GM18867 (cell line): ENCODE data around the gene CYP51A1.
"Not testable (repeated sequence)": the region's sequence is repeated elsewhere in the genome, so short reads cannot be mapped to it uniquely, and the experiment has no call there.

ENCODE experiments used
- ATAC-seq: cut with Tn5 transposase; IDR thresholded peaks from one replicate; pipeline ENCODE4 v1.9.1; 2021; ENCODE audit warnings: mild to moderate bottlenecking, moderate library complexity; ENCODE audit not compliant: unreplicated experiment

CYP51A1 gene

DNA sequence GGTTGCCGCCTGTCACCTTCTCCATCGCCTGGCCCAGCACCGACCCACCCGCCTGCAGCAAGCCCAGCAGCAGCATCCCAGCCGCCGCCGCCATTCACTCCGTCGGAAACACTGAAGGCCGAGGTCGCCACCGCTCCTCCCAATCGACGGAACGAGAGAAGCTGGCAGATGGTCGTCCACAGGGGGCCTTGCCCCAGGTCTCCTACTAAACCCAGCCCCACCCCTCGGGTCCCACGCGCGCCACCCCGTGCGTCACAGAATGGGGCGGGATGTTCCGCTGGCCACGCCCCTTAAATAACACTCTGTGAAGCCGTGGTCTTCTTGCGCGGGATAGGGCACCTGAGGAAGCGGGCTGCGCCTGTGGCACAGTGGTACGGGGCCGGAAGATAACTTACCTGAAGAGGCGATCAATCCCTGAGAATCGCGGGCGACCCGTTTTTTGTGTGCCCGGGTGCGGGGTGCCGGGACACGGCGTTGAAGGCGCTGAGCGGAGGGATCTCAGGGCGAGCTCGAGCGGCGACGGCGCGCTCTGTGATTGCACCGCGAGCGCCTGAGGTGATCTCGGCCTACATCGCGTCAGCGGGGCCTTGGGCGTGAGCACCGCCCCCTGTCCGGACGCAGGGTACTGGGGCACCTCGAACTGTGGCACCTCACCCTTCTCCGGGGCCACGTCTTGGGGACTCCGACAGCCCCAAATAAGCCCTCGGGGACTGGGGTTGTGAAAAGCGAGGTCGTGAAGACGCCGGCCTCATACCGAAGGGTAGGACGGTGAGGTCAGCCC is at the start of gene CYP51A1:
Gene CYP51A1, minus strand, starts transcription at position 207 of the 781 bp plus-strand sequence. Its CDS starts 113 bp downstream, at position 94.
- ATAC-seq, result peak; percentile 90

DNA sequence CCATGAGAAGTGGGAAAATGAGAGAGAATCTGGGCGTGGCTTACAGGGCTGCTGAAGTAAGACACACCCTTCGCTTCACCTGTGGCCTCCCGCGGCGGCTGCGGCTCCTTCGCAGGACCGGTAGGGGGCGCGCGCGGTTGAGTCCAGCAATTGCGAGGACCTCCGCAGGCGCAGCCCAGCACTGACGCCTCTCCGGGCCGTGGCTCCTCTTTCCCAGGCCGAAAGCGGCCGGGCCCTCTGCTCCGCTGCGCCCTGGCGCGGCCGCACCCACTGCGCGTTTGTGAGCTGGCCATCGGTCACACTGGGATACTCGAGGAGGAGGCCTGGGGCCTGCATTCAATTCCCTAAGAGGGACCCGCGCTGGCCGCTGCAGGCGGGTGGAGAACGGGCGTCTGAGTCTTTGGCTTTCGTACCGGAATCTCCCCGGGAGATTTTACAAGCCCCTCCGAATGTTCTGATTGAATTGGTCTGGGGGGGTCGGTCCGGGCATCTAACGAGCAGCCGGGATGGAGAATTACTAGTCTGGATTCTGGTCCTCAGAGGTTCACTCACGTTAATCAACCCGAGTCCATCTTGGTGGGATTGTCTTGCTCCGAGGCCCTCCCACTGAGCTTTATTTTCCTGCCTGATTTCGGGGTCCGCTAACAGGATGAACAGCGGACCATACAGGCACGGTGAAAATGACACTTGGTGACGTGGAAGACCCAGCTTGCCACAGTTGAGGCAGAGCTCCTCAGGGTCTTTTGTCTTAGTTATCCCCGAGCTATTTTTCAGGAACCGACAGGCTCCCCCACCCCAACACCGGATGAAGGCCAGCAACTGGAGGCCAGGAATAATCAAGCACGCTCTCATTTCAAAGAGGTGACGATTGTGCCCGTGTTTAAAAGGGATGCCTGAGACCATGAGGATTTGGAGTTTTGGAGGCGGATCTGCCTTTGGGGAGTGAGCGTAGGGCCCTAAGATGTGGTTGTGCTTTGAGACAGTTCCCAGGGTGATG is 44.9 kb upstream of the CYP51A1 start, which contains the start of gene LRRD1:
Gene LRRD1, minus strand, starts transcription at position 215 of the 997 bp plus-strand sequence. CDS start 13,940 bp downstream, outside the sequence.
- peak; percentile 98 for ATAC-seq

DNA sequence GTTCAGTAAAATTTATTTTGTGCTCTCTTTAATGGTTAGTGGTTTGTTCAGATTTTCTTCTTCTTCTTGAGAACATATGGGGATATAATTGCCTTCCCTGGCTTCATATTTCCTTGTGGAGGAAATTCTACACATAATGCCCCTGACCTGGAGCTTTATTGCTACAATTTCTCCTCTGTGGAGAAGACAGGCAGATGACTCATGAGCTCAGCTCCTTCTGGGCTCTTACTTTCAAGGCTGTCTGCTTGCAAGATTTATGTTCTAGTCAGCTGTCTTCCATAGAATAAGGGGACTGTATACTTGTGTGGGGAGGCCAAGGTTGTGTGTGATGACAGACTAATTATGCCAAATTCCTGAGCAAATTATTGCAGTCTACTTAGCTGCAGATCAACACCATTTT is 43.1 kb upstream of the CYP51A1 start:
- ATAC-seq, result no peak

DNA sequence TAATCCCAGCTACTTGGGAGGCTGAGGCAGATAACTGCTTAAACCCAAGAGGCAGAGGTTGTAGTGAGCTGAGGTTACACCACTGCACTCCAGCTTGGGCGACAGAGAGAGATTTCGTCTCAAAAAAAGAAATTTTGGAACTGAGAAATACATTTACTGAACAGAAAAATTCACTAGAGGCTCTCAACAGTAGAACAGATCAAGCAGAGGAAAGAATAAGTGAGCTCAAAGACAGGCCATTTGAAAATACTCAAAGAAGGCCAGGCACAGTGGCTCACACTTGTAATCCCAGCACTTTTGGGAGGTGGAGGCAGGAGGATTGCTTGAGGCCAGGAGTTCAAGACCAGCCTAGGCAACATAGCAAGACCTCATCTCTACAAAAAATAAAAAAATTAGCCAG is 35.3 kb upstream of the CYP51A1 start:
- not testable (repeated sequence) for ATAC-seq

DNA sequence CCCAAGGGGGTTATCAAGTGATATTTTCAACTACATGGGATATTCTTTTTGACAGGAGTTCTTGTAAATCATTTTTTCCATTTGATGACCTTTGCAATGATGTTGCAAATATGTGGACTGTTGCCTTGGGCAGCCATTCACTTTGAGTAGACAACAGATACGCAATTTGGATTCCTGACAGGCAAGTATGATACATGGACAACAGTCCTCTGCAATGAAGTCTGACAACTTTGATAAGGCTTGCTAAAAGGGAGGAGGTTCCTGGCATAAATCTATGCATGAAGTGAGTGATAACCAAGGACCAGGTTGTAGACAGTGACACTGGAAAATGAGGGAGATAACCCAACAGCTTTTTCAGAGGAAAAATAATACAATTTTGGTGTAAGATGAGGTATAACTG is 27.0 kb upstream of the CYP51A1 start:
- no peak for ATAC-seq

DNA sequence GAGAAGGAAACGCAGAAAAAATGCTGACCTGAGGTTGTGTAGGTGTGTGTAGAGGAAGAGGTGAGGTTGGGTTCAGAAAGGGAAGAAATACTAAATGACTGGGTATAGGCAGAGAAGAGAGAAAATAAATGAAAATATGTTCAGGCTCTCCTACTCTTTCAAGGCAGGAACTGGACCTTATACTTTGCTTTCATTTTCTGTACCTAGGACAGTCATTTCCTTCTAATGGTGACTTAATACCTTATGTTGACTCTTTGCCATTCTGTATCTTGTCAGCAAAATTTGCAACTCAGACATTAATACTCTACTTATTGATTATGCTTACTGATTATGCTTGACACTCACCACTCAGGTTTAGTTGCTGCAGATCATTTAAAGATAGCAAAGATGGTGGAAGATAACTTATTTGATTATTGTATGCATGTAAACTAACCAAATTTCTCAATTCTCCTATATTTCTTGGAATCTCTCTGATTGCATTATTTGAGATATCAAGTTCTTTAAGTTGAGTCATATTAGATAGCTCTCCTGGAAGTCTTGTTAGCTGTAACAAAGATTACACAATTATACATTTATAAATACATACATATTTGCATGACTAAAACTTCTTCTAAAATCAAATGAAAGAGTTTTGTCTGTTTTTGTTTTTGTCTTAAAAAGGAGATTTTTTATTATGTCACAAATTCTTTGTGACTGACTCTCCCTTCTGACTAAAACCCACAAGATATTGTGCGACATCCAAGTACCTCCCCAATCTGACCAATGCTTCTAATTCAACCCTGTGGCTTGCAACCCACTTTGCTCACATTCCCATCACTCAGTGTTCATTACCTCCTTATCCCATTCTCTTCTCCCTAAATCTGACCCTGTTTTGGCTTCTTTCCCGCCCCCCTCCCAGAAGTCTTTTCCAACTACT is 24.6 kb upstream of the CYP51A1 start:
- peak; percentile 86 for ATAC-seq

DNA sequence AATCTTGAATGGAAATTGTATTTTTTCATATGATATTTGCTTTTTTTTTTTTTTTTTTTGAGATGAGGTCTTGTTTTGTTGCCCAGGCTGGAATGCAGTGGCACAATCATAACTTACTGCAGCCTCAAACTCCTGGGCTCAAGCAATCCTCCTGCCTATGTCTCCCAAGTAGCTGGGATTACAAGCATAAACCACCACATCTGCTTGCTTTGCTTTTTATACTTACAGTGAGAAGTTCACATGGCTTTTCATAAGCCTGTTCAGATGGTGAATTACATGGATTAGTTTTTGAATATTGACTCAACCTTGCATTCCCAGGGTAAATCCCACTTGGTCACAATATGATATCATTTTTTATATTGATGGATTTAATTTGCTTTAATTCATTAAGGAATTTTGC is 22.7 kb upstream of the CYP51A1 start:
- no peak for ATAC-seq

DNA sequence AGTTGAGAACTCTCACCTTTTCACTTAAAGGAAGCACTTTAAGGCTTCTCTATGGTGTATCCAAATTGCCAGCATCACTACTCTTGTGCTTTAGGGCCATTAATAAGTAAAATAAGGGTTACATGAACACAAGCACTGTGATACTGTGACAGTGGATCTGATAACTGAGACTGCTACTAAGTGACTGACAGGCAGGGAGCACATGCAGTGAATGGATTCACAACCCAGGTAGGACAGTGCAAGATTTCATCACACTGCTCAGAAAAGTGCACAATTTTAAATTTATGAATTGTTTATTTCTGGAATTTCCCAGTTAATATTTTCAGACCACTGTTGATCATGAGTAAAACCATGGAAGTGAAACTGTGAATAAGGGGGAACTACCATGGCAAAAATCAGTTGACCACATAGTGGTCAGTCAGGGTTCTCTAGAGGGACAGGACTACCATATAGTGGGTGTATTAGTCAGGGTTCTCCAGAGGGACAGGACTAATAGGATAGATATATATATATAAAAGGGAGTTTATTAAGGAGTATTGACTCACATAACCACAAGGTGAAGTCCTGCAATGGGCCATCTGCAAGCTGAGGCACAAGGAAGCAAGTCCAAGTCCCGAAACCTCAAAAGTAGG is 20.9 kb upstream of the CYP51A1 start:
- ATAC-seq, result no peak

DNA sequence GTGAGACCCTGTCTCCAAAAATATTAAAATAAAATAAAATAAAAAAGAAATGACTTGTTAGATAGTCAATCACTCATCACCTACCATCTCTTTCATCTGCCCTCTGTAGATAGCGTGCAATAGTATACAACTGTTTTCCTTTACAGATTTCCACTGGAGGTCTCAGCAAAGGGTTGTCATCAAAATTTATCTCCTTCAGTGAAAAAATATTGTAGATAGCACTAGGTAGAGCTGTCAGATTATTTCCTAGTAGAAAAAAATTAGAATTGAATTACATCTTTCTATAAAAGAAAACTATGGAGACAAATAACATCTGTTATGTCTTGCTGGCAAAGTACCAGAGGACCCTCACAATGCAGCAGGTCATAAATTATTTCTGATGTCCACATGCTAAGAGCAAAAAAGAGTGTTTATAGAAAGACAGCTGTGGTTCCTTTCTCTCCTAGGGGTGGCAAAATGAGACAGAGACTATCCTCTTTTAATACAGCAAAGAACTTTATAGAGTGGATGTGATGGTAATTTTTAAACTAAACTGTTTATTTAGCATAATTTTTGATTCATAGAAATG is 16.3 kb upstream of the CYP51A1 start:
- no peak for ATAC-seq

DNA sequence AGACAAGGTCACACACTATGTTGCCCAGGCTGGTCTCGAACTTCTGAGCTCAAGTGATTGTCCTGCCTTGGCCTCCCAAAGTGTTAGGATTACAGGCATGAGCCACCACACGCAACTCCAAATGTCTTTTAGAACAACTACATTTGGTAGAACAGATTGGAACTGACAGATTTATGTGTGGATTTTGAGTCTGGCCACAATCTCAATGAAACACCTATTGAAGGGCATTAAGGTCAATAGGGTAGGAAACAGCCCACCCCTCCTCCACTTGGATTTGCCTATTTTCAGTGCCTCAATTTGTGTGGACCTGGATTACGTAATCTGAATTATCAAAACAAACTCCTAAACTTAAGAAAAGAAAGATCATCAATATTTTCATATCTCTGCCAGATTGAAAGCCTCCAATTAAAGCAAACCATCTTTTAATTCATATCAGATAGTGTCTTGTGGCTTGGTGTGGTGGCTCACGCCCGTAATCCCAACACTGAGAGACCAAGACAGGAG is 15.5 kb upstream of the CYP51A1 start:
- ATAC-seq, result no peak

DNA sequence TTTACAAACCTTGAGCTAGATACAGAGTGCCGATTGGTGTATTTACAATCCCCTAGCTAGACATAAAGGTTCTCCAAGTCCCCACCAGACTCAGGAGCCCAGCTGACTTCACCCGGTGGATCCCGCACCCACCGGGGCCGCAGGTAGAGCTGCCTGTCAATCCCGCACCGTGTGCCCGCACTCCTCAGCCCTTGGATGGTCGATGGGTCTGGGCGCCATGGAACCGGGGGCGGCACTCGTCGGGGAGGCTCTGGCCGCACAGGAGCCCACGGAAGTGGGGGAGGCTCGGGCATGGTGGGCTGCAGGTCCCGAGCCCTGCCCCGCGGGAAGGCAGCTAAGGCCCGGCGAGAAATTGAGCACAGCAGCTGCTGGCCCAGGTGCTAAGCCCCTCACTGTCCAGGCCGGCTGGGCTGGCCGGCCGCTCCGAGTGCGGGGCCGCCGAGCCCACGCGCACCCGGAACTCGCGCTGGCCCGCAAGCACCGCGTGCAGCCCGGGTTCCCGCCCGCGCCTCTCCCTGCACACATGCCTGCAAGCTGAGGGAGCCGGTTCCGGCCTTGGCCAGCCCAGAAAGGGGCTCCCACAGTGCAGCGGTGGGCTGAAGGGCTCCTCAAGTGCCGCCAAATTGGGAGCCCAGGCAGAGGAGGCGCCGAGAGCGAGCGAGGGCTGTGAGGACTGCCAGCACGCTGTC is 9.1 kb upstream of the CYP51A1 start:
- not testable (repeated sequence) for ATAC-seq

DNA sequence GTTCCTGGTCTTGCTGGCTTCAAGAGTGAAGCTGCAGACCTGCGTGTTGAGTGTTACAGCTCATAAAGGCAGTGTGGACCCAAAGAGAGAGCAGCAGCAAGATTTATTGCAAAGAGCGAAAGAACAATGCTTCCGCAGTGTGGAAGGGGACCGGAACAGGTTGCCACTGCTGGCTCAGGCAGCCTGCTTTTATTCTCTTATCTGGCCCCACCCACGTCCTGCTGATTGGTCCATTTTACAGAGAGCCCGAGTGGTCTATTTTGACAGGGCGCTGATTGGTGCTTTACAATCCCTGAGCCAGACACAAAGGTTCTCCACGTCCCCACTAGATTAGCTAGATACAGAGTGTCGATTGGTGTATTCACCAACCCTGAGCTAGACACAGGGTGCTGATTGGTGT is 8.5 kb upstream of the CYP51A1 start:
- ATAC-seq, result not testable (repeated sequence)

DNA sequence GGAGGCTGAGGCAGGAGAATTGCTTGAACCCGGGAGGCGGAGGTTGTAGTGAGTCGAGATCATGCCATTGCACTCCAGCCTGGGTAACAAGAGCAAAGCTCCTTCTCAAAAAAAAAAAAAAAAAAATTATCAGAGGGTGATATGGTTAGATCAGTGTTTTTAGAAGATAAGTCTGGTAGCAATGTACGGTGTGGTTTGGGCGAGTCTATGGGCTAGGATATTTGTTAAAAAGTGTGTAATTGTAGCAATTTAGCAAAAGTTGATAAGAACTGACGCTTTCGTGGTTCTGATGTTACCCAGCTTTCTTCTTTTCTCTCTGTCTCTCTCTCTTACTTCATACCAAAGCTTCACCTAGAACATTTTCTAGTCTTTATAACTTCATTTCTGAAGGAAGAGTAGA is 6.9 kb upstream of the CYP51A1 start:
- no peak for ATAC-seq

DNA sequence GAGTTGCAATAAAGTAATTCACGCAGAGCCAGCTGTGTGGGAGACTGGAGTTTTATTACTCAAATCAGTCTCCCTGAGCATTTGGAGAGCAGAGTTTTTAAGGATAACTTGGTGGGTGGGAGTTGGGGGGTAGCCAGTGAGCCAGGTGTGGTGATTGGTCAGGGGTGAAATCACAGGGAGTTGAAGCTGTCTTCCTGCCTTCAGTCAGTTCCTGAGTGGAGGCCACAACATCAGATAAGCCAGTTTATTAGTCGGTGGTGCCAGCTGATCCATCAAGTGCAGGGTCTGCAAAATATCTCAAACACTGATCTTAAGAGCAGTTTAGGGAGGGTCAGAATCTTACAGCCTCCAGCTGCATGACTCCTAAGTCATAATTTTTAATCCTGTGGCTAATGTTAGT is 3.3 kb upstream of the CYP51A1 start:
- ATAC-seq, result no peak

DNA sequence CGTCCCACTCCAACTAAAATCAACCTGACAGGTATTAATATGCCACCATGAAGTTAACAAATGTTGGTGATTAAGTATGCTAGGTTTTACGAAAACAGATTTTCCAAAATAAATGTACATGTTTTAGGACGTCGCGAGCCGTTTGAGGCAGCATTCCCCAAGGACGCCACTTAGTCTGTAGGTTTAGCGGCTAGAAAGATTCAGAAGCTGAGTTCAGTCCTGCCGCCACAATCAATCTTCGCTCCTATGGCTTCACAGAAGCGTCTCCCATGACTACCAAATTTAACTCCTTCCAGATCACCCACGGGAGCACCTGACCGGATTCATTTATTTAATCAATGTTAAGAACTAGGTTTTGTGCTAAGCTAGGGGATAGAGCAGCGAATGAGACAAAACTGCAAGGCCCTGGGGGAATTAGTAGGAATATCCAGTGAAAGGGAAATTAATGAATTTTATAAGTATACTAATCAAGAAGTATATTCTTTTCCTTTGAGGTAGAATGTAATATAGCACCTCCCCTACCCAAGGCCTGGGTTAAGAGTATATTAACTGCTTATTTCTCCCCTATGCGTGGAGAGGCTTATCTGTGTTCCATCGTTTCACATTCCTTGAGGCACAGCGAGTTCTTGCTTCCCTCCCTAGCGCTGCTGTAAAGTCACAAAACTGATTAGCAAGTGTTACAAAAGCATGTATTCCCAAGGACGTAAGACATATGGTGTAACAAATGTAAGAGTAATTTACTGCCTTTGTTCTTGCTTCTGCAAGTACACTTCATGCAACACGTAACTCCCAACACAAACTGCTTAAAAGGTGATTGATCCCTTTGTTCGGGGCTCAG is 994 bp upstream of the CYP51A1 start:
- ATAC-seq, result no peak

DNA sequence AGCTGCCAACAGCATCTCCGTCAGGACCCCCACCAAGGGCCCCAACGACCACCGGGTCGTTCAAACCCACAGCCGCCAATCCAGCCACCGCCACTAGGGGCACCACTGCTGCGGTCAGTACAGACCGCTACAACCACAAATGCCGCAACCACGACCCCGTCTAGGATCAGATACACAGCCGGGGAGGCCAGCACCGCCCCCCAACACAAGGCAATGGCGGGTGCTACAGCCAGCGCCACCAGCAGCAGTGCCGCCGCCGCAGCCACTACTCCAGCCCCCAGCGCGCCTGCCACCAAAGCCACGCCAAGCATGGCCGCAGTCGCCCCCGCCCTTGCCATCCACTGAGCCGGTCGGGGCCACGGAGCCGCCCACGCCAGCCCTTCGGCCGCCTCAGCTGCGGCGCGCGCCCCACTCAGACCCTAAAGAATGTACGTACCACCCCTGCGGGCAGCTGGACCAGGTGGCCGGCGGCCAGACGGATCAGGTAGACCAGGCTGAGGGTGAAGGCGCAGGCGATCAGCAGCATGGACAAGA is 473 bp downstream of the CYP51A1 start:
- peak; percentile 34 for ATAC-seq

DNA sequence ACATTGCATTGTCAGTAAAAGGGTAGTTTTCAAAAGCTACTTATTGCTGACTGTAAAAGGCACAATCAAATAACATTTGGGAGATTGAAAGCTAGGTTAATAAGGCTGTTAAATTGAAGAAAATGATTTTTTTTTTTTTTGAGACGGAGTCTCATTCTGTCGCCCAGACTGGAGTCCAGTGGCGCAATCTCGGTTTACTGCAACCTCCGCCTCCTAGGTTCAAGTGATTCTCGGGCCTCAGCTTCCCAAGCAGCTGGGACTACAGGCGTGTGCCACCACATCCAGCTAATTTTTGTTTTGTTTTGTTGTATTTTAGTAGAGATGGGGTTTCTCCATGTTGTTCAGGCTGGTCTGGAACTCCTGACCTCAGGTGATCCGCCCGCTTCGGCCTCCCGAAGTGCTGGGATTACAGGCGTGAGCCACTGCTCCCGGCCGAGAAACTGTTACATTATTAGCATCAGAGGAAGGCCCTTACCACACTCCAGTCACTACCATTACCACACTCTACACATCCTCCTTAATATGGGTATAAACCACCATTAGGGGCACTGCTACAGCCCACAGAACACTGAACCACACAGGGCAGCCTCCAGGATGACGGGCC is 1.0 kb downstream of the CYP51A1 start:
- no peak for ATAC-seq
